ENCODE data around the gene TMPRSS7. TPM values are rescaled to one million over a fixed set of nuclear protein-coding genes. Genes with fewer than 3 reads are reported as not detected.
"Not testable (repeated sequence)": the region's sequence is repeated elsewhere in the genome, so short reads cannot be mapped to it uniquely, and the experiment has no call there.

Gene TMPRSS7
- total and polyA plus RNA-seq, 7 donors = under 0.01 TPM; not detected in 6

- Histone ChIP-seq H3K9me3 (no peaks in the 10 kb centered on the region), H3K36me3 (no peaks in the 10 kb centered on the region), H3K4me1 (no peaks in the 10 kb centered on the region), H3K27ac (no peak overlapping the region), H3K27me3 (no peaks in the 10 kb centered on the region), H3K4me3 (no peak overlapping the region)
- intact Hi-C loops (cut with DNase I) = no loop called here
- WGBS, 2 donors = 85 to 90% methylated on average over 3 of the region's 3 CpGs
- no peak for TF ChIP-seq POLR2AphosphoS5 (IDR thresholded peaks at IDR 0.05)
- TF ChIP-seq EP300 (IDR thresholded peaks at IDR 0.05) = no peak
- TF ChIP-seq CTCF (IDR thresholded peaks at IDR 0.05) = no peak
- no peak for TF ChIP-seq POLR2A (IDR thresholded peaks at IDR 0.05)
- no peak for DNase-seq
Measured at GRCh38 chr3:112061152-112061551, 26.6 kb downstream of the TMPRSS7 start.

DNA sequence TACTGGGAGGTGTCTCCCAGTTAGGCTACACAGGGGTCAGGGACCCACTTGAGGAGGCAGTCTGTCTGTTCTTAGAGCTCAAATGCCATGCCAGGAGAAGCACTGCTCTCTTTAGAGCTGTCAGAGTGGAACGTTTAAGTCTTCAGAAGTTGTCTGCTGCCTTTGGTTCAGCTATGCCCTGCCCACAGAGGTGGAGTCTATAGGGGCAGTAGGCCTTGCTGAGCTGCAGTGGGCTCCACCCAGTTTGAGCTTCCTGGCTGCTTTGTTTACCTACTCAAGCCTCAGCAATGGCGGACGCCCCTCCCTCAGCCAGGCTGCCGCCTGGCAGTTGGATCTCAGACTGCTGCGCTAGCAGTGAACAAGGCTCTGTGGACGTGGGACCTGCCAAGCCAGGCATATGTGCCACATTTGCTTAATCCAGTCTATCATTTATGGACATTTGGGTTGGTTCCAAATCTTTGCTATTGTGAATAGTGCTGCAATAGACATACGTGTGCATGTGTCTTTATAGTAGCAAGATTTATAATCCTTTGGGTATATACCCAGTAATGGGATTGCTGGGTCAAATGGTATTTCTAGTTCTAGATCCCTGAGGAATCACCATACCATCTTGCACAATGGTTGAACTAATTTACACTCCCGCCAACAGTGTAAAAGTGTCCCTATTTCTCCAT is 38.0 kb downstream of the TMPRSS7 start:
- not testable (repeated sequence) for H3K27ac ChIP-seq, DNase-seq

DNA sequence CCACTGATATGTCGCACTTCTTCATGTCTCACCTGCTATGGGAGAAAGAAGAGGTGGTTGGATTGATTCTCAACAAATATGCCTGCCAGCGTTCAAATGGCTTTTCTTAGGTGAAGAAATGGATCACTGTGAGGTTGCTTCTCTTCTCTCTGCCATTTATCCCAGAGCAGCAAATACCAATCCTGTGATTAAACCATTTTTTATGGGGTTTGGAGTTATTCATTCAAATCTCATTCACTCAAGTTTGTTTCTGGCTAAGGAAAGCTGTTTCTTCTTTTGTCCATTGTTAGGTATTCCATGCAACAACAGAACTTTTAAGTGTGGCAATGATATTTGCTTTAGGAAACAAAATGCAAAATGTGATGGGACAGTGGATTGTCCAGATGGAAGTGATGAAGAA is 39.5 kb downstream of the TMPRSS7 start:
- TF ChIP-seq POLR2A (IDR thresholded peaks at IDR 0.05) = no peak
- TF ChIP-seq EP300 (IDR thresholded peaks at IDR 0.05) = no peak
- TF ChIP-seq POLR2AphosphoS5 (IDR thresholded peaks at IDR 0.05) = no peak
- TF ChIP-seq CTCF (IDR thresholded peaks at IDR 0.05) = no peak
- Histone ChIP-seq H3K36me3 (no peaks in the 10 kb centered on the region), H3K27me3 (no peaks in the 10 kb centered on the region), H3K4me1 (no peaks in the 10 kb centered on the region), H3K4me3 (no peak overlapping the region), H3K27ac (no peak overlapping the region), H3K9me3 (no peaks in the 10 kb centered on the region)
- WGBS, 2 donors = 88 to 95% methylated on average over 2 of the region's 2 CpGs
- no peak for DNase-seq
- intact Hi-C loops (cut with DNase I) = no loop called here

More for the DNA sequence above, 38.0 kb downstream of the TMPRSS7 start:
- H3K9me3 ChIP-seq; H3K4me3 ChIP-seq; intact Hi-C loops (cut with DNase I); H3K36me3 ChIP-seq; H3K27me3 ChIP-seq; H3K4me1 ChIP-seq: not testable (repeated sequence)
- 24 to 56% methylated on average over 8 of the region's 8 CpGs for WGBS, 2 donors

DNA sequence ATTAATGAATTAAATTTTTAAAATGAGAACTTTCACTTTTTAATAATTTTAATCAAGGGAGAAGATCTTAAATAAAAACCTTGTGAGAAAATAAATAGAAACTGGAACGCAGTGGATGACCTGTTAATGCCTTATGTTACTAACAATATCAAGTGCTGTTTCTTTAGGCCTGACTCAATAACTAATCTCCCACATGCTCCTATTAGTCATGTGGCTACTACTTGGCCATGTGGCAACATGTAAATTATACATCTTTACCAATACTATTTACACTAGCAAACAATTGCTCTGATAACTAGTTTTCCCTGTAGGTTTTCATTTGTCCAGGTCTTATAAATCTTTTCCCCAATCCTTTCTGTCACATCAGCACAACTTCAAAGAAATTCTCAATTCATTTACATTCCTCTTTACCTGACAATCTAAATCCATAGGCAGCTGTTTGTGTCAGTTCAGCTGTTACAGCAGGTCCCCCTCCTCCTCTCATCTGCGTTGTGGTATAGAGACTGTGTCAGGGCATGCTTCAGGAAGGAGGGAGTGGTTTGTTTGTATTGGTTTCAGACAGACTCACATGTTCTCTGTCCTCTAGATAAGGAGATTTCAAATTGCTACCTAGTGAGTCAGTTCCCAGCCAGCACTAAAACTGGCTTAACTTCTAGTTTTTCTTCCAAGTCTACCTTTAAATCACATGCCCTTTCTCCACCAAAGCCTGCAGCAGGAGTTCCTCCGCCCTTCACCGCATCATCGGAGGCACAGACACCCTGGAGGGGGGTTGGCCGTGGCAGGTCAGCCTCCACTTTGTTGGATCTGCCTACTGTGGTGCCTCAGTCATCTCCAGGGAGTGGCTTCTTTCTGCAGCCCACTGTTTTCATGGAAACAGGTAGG is 40.3 kb downstream of the TMPRSS7 start:
- H3K9me3 ChIP-seq = no peaks in the 10 kb centered on the region
- H3K36me3 ChIP-seq = no peaks in the 10 kb centered on the region
- TF ChIP-seq POLR2AphosphoS5 (IDR thresholded peaks at IDR 0.05) = no peak
- TF ChIP-seq EP300 (IDR thresholded peaks at IDR 0.05) = no peak
- no peak for TF ChIP-seq POLR2A (IDR thresholded peaks at IDR 0.05)
- TF ChIP-seq CTCF (IDR thresholded peaks at IDR 0.05) = no peak
- intact Hi-C loops (cut with DNase I) = no loop called here
- H3K4me3 ChIP-seq = no peak overlapping the region
- DNase-seq = no peak
- no peaks in the 10 kb centered on the region for H3K4me1 ChIP-seq
- H3K27me3 ChIP-seq = no peaks in the 10 kb centered on the region
- H3K27ac ChIP-seq = no peak overlapping the region
- 10 to 44% methylated on average over 6 of the region's 6 CpGs for WGBS, 2 donors
